ENCODE data around the gene LMF1. TPM values are rescaled to one million over a fixed set of nuclear protein-coding genes. Genes with fewer than 3 reads are reported as not detected.

The LMF1 gene
- total and polyA plus RNA-seq, 2 experiments from 2014 or later: 18.8 to 41.6 TPM

- Histone ChIP-seq H3K4me1 (ENCODE audit: low read depth) (peaks cover 22% of the 10 kb centered on the region), H3K9me3 (ENCODE audit: low read depth) (no peaks in the 10 kb centered on the region), H3K27ac (no peak overlapping the region), H3K36me3 (no peaks in the 10 kb centered on the region), H3K4me3 (no peak overlapping the region), H3K27me3 (peaks cover 14% of the 10 kb centered on the region)
- no peak for TF ChIP-seq CTCF (IDR thresholded peaks at IDR 0.05; ENCODE audit: low read depth, low read length)
- DNase-seq (ENCODE audit: low read depth in 1 of 2, low spot score in 1 of 2): no peak
Measured at GRCh38 chr16:976389-976931, 5.7 kb upstream of the LMF1 start.

GRCh38 chr16:975291-975690, 4.5 kb upstream of the LMF1 start:
- H3K27me3 ChIP-seq: peaks cover 10% of the 10 kb centered on the region
- H3K4me1 ChIP-seq (ENCODE audit: low read depth): peaks cover 22% of the 10 kb centered on the region
- H3K9me3 ChIP-seq (ENCODE audit: low read depth): no peaks in the 10 kb centered on the region
- TF ChIP-seq CTCF (IDR thresholded peaks at IDR 0.05; ENCODE audit: low read depth, low read length): no peak
- H3K27ac ChIP-seq: no peak overlapping the region
- H3K4me3 ChIP-seq: no peak overlapping the region
- H3K36me3 ChIP-seq: no peaks in the 10 kb centered on the region
- DNase-seq (ENCODE audit: low read depth in 1 of 2, low spot score in 1 of 2): no peak

GRCh38 chr16:974611-975261, 4.0 kb upstream of the LMF1 start:
- H3K4me3 ChIP-seq: no peak overlapping the region
- no peak for TF ChIP-seq CTCF (IDR thresholded peaks at IDR 0.05; ENCODE audit: low read depth, low read length)
- H3K27me3 ChIP-seq: peaks cover 5% of the 10 kb centered on the region
- peak in 1 of 2 donors; percentile 75 for DNase-seq (ENCODE audit: low read depth in 1 of 2, low spot score in 1 of 2)
- no peaks in the 10 kb centered on the region for H3K36me3 ChIP-seq
- peak overlapping the region; percentile 78 for H3K27ac ChIP-seq
- peaks cover 24% of the 10 kb centered on the region for H3K4me1 ChIP-seq (ENCODE audit: low read depth)
- no peaks in the 10 kb centered on the region for H3K9me3 ChIP-seq (ENCODE audit: low read depth)

- Histone ChIP-seq H3K27ac (peak overlapping the region; percentile 78), H3K36me3 (no peaks in the 10 kb centered on the region), H3K27me3 (no peaks in the 10 kb centered on the region), H3K4me3 (no peak overlapping the region), H3K4me1 (ENCODE audit: low read depth) (peaks cover 25% of the 10 kb centered on the region), H3K9me3 (ENCODE audit: low read depth) (no peaks in the 10 kb centered on the region)
- TF ChIP-seq CTCF (IDR thresholded peaks at IDR 0.05; ENCODE audit: low read depth, low read length): no peak
- peak in 1 of 2 donors; percentile 61 for DNase-seq (ENCODE audit: low read depth in 1 of 2, low spot score in 1 of 2)
Measured at GRCh38 chr16:974001-974601, 3.3 kb upstream of the LMF1 start.

- Histone ChIP-seq H3K4me3 (no peak overlapping the region), H3K9me3 (ENCODE audit: low read depth) (no peaks in the 10 kb centered on the region), H3K27ac (peak overlapping the region; percentile 78), H3K4me1 (ENCODE audit: low read depth) (peaks cover 25% of the 10 kb centered on the region), H3K36me3 (no peaks in the 10 kb centered on the region), H3K27me3 (no peaks in the 10 kb centered on the region)
- DNase-seq (ENCODE audit: low read depth in 1 of 2, low spot score in 1 of 2): no peak
- TF ChIP-seq CTCF (IDR thresholded peaks at IDR 0.05; ENCODE audit: low read depth, low read length): no peak
Measured at GRCh38 chr16:973366-973765, 2.6 kb upstream of the LMF1 start.
